ENCODE data around the gene CYB561D2.

CYB561D2 gene

GRCh38 chr3:50323614-50324199, 27.0 kb upstream of the CYB561D2 start:
- no peak for DNase-seq

- DNase-seq, result peak in 1 of 2 donors; percentile 39
These were observed 26.1 kb upstream of the CYB561D2 start for GRCh38 chr3:50324351-50325112.

- no peak for DNase-seq
These were observed 25.6 kb upstream of the CYB561D2 start for GRCh38 chr3:50325113-50325480.

DNA sequence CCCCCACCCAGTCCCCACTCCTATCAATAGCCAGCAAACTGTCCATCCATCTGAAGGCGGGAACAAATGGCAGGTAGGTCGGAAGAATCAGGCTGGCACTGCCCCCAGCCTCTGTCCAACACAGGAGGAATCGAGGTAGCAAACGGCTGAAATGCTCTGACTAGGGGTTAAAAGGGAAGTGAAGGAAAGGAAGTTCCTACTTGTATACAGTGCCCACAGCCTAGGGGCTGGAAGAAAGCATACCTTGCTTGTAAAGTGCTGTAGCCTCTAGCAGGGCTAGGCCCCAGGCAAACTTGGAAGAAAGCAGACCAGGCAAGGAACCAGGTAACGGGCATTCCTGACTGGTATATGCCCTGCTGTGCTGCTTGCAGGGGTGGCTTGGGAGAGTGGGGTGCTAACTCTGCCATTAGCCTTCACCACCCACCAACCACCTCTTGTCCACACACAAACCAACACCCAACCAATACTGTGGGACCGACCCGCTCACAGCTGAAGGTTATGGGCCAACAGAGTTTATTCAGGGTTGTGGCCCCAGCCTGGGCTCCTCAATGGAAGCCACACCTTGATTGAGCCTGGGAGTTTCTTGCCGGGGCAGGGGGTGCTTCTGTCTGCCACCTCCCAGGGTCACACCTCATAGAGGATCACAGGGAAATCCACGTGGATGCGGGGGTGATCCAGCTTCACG, 25.0 kb upstream of the CYB561D2 start:
- no peak for DNase-seq

DNA sequence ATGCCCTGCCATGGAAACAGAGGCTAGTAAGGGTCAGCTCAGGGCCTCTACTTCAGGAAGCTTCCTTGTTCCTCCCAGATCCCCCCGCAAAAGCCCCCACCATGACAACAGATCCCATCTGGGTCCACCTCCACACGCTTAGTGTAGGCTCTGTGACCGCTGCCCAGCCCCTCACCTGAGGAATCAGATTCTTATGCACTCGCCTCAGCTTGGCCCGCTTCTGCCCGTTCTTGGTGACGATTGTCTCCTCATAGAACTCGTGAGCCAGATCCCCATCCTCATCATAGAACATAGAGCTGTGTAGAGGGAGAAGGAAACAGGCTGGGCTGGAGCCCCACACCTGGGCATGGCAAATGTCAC, 24.5 kb upstream of the CYB561D2 start:
- no peak for DNase-seq

- no peak for DNase-seq
These were observed 23.5 kb upstream of the CYB561D2 start for GRCh38 chr3:50327129-50327528.

- peak; percentile 94 to 95 for DNase-seq
These were observed 22.5 kb upstream of the CYB561D2 start, which contains the start of gene TUSC2 for GRCh38 chr3:50327943-50328691. Gene TUSC2 (minus strand): TSS chr3:50328223. CDS start chr3:50328099, 124 bp downstream.

- DNase-seq, result no peak
These were observed 20.3 kb upstream of the CYB561D2 start for GRCh38 chr3:50330330-50330729.

- DNase-seq, result no peak
These were observed 19.2 kb upstream of the CYB561D2 start for GRCh38 chr3:50331364-50331907.

GRCh38 chr3:50333744-50334328, 16.8 kb upstream of the CYB561D2 start:
- no peak for DNase-seq

GRCh38 chr3:50334339-50335075, 16.2 kb upstream of the CYB561D2 start:
- no peak for DNase-seq

- DNase-seq, result no peak
These were observed 14.0 kb upstream of the CYB561D2 start for GRCh38 chr3:50336452-50337174.

DNA sequence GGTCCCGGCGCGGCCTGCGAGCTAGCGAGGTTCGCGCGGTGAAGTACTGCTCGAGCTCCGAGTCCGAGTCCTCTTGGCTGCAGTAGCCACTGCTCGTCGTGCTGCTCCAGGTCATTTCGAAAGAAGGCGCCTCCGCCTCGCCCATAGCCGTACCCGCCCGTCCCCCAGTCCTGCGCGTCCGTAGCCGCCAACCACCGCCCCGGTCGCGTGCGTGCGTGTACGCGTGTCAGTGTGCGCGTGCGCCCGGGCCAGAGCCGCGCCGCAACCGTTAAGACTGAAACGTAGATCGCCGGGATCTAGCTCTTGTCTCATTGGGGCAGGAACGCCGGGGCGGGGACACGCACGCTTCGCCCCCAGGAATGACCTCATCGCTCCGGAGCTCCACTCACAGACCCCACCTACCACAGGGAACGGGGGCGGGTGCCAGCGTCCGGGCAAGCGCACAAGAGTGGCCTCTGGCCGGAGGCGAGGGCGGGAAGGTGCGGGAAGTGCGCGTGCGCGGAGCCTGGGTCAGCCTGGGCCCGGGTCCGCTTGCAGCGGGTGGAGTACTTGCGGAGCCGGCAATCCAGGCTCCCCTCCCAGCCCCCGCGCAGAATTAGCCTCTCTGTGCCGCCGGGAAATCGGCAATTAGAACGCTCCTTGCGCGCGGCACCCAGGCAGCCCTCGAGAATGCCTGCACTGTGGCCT, 13.3 kb upstream of the CYB561D2 start:
- peak; percentile 94 to 97 for DNase-seq

DNA sequence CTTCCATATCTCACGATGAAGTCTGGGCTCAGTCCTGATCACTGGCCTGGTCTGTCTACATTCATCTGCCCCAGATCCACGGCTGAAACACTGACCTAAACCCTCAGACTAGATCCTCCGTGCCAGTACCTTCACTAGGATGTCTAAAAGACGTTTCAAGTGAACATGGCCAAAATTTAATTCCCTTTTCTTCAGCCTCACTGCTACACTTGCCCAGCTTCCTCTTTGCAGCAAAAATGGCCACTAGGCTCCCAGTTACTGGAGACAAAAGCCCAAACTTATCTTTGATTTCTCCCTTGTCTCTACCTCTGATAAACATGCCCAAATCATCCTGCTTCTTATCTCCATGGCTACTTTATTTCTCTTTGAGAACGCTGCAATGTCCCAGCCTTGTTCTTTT, 11.7 kb upstream of the CYB561D2 start:
- DNase-seq, result no peak

DNA sequence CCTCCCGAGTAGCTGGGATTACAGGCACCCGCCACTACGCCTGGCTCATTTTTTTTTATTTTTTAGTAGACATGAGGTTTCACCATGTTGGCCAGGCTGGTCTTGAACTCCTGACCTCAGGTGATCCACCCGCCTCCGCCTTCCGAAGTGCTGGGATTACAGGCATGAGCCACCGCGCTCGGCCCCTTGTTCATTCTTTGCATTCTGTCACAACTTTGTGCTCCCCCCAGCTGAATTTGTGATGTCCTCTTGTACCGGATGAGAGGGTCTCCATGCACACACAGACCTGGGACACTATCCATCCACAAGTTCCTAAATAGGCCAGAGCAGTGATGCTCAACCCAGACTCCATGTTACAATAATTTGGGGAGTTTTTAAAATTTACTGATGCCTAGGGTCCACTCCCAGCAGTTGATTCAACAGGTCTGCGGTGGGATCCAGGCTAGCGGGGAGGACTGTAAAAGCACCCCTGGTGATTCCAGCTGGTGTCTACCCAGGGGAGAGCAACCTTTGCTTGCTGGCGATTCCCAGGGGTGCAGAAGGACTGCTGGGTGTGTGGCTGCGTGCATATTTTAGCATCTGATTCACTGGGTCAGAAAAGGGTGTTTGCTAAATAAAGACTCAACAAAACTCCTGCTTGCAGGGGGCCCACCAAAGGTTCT, 11.0 kb upstream of the CYB561D2 start:
- no peak for DNase-seq

- DNase-seq, result no peak
These were observed 10.6 kb upstream of the CYB561D2 start for GRCh38 chr3:50340147-50340447.

- peak in 1 of 2 donors; percentile 25 for DNase-seq
These were observed 10.0 kb upstream of the CYB561D2 start, which contains the start of gene RASSF1 for GRCh38 chr3:50340448-50341329. Gene RASSF1 (minus strand): TSS chr3:50340836. CDS start chr3:50340805, 31 bp downstream.

DNA sequence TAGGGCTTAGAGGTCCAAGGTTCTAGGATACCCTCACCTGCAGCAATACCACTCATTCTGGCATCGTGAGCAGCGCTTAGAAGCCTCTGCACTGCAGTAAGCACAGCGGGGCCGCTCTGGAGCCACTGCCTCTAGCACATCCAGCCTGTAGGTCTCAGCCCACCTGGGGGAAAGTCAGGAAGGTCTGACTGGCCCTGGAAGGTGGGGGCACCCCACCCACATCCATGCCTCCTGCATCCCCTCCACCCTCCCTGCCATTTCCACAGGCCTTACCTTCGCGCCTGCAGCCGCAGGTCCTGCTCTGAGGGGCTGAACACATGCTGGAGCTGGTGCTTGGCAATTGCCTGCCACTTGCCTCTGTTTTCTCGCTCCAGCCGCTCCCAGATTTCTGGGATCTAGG, 9.1 kb upstream of the CYB561D2 start:
- DNase-seq, result no peak

All from hippocampal formation (tissue), 2 donors.